GM20000 (cell line): Measurements from ENCODE around the gene CEP57L1.

Experiments used
- DNase-seq: peaks from one replicate; pipeline ENCODE4 v3.0.0; 2012; ENCODE audit warnings: low spot score
- TF ChIP-seq, protein P1 (sequence below): IDR thresholded peaks from 2 replicates; pipeline ENCODE4 v1.5.1; 2012; ENCODE audit warnings: mild to moderate bottlenecking, control low read depth; ENCODE audit errors: extremely low read depth, missing control alignments

Gene CEP57L1

DNA sequence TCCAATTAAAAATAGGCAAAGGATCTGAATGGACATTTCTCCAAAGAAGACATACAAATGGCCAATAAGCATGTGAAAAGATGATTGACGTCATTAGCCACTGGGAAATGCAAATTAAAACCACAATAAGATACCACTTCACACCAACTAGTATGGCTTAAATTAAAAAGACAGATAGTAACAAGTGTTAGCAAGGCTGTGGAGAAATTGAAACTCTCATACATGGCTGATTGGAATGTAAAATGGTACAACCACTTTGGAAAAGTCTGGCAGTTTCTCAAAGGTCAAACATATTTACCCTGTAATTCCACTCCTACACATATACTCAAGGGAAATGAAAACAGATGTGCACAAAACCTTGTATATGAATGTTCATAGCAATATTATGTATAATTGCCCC lies 83.6 kb downstream of the CEP57L1 start:
- no peak for DNase-seq
- TF ChIP-seq, protein P1, sequence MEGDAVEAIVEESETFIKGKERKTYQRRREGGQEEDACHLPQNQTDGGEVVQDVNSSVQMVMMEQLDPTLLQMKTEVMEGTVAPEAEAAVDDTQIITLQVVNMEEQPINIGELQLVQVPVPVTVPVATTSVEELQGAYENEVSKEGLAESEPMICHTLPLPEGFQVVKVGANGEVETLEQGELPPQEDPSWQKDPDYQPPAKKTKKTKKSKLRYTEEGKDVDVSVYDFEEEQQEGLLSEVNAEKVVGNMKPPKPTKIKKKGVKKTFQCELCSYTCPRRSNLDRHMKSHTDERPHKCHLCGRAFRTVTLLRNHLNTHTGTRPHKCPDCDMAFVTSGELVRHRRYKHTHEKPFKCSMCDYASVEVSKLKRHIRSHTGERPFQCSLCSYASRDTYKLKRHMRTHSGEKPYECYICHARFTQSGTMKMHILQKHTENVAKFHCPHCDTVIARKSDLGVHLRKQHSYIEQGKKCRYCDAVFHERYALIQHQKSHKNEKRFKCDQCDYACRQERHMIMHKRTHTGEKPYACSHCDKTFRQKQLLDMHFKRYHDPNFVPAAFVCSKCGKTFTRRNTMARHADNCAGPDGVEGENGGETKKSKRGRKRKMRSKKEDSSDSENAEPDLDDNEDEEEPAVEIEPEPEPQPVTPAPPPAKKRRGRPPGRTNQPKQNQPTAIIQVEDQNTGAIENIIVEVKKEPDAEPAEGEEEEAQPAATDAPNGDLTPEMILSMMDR = no peak

DNA sequence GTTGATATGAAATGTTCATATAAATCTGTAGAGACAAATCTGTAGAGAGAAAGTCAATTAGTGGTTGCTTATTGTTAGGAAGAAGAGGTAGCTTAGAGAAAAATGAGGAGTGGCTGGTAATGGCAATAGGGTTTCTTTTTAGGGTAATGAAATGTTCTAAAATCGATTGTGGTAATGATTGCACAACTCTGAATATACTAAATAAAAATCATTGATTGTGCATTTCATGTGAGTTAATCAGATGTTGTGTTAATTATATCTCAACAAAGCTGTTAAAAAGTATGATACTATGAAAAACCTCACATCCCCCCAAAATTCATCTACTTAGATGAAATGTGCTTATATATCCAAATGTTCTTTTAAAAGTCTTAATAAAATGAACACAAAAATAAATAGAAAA lies 84.2 kb downstream of the CEP57L1 start:
- no peak for DNase-seq
- TF ChIP-seq, protein P1 = no peak

DNA sequence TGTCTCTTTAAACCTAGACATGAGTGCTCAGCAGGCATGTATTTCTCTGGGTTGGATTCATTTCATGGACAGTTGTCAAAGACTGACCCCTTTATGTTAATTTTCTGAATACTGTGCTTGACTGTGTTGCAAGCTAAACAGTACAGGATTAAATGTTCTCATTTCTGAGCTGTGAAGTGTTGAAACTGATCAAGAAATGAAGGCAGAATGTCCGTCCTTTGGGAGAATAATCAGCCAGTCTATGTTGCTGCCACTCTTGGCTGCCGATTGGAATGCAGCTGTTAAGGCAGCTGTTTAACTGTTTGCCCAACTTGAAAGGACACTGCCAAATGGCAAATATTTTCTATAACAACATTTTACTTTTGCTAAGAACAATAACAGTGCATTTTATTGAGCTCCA lies 87.3 kb downstream of the CEP57L1 start:
- TF ChIP-seq, protein P1 = no peak

DNA sequence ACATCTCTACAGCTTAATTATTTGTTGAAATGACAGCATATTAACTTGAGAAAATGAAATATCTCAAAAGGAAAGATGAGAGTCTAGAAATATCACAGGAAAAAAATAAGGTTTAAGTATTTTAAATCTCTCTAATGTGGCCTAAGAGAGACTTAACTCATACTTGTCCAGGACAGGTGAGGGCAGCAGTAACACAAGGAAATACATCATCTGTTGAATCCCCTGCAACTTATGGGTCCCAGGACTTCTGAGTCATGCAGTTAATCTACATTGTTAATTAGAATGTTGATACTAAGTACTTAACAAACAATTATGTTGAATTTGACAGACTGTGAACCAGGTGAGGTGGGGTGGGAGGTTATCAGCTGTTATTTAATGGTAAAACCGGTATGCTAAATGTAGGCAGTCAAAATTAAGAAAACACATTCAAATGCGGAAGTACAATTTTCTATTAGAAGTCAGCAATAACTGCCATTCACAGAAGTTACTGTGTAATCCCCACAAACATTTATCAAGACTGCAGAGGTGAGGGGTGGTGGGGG lies 87.9 kb downstream of the CEP57L1 start:
- no peak for DNase-seq
- TF ChIP-seq, protein P1 = no peak

More for the DNA sequence above, 87.3 kb downstream of the CEP57L1 start:
- DNase-seq = no peak

DNA sequence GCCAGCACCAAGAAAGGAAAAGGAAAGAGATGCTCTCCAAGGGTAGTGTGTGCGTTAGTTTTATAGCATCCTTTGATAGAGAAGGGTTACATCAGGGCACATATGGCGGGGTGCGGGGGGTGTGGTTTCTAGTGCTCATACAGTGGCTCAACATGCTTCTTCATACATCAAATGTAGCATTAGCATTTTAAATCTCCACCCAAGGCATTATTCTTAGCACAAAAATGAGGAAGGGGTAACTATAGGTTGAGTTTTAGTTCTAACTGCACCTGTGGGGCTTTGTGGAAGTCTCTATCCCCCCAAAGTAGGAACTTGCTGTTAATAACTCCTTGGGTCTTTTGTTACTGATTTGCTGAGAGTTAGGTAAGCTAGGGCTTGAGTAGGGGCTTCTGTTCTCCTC lies 89.3 kb downstream of the CEP57L1 start:
- TF ChIP-seq, protein P1 = no peak
- DNase-seq = no peak

DNA sequence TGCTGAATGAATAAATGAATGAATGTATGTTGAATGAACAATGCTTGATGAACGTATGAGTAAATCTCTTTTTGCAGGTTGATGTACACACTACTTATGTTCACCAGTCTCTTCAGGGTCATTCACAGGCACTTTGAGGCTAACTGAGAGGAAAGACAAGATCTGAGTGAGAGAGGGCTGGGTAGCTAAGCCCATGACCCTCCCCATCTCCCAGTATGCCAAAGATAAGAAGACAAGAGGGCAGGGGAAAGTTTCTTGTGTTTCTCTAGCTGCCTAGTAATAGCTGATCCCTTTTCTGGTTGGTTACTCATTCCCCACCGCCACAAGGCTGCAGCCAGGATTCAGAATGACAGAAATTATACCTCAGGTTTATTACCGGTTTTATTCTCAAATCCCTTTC lies 90.7 kb downstream of the CEP57L1 start:
- no peak for DNase-seq
- TF ChIP-seq, protein P1 = no peak

DNA sequence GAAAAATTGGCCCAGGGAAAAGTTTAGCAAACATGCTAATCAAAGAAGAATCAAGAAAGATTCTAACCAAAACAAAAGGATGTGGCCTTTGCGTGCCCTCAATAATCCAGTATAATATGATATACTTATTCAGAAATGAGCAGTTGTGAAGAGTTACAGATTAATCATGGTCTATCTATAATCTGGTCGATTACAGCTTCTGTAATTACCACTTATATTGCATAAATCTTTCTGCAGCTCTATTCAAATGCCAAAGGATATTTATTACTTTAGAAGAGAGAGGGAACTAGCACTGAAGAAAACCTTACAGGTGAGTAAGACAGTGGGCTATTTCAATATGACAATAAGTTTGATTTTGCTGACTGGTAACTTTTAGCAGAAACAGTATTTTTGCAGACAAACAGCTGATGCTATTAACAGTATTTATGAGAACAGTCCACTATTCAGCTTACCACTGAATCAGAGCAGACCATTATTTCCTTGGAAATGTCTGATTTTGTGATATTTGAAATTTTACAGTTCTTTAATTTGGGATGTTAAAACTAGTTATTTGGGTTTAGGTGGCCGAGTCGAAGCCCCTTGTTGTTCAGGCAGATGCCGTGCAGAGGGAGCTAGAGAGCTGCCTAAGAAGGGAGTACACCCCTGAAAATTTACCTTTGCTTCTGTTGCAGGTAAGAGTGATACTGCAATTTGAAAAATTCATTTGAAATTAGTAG lies 92.2 kb downstream of the CEP57L1 start:
- TF ChIP-seq, protein P1 = peak; percentile 71
- peak; percentile 46 for DNase-seq
